ENCODE results near the gene CACNB1. TPM values are rescaled to one million over a fixed set of nuclear protein-coding genes. Genes with fewer than 3 reads are reported as not detected.
"Not testable (repeated sequence)": the region's sequence is repeated elsewhere in the genome, so short reads cannot be mapped to it uniquely, and the experiment has no call there.

Gene CACNB1
- polyA plus RNA-seq, 1 donor: 259 TPM

- peak; percentile 73 for DNase-seq
Measured at GRCh38 chr17:39174920-39175694, 22.4 kb downstream of the CACNB1 start.

DNA sequence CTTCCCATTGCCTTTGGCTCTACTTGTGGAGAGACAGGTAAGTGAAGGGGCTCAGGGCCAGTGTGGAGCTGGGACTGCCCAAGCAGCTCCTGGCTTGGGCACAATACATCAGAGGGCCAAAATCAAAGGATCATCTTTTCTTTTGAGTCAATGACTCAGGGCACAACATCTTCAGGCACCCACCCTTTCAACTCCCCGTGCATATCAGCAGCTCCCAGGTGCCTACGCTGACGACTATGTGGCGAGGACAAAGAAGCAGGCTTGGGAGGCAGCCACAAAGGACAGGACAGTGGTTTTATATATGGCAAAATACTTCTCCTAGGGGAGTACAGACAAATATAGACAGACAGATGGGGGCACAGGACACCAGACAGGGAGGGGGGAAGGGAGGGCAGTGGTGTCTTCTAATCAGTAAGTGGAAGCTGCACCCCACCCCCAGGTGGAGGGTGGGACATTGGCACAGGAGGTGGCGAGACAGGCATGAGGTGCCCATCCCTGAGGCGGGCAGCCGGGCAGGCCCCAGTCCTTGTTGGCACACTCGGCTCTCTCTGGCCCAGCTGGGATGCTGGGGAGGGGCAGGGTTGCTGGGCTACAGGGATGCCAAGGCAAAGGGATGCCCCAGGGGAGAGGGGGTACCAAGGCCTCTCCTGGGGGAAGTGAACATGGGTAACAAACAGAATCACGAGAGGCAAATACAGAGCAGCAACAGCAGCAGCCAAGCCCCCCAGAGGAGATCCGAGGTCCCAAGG lies 23.8 kb downstream of the CACNB1 start:
- no peak for DNase-seq

DNA sequence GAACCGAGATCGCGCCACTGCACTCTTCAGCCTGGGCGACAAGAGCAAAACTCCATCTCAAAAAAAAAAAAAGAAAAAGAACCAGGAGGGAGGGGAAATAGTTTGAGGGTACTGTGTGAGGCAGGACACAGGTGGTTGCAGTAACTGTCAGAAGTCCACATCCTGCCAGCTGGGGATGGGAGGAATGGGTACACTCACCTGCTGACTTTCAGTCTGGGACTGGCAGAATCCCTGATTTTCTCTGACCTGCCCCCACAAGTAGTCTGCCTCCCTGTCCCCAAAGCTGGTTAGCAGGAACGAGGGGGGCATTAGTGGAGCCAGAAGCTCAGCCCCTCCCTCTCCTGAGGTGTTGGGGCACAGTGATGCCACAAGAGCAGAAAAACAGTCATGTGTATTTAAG lies 24.4 kb downstream of the CACNB1 start:
- no peak for DNase-seq

DNA sequence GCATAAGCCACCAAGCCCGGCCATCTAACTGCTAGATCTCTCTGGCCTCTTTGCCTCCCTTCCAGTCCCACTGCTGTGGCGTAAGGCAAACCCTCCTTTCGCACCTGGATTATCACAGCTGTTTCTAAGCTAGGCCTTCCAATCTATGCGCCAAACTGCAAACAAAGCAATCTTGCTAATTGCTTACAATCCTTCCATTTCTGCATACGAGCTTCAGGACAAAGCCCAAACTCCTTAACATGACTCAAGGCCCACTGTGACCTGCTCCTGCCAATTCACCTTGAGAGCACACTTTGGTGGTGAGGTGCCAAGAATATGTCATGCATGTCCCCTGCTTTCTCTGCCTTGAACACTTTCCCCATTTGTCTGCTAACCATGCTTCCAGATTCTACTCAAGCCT lies 25.5 kb downstream of the CACNB1 start:
- DNase-seq: no peak

- no peak for DNase-seq
Measured at GRCh38 chr17:39170558-39170957, 26.9 kb downstream of the CACNB1 start.

GRCh38 chr17:39170109-39170508 lies 27.4 kb downstream of the CACNB1 start:
- DNase-seq: no peak

DNA sequence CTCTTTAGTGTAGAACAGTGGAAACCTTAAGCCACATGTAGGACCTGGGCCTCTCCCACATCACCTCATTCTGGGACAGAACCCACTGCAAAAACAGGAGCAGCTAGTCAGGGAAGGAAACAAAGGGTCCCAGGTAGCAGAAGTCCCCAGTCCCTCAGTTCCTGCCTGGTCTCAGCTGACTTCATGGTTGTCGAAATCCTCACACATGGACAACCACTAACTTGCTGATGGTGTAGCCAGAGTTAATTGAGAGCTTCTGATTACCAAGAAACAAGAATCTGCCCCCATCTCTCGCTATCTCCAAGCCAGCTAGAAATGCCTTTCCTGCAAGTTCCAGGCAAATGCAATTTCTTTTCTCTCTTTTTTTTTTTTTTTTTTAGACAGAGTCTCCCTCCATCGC lies 28.0 kb downstream of the CACNB1 start:
- DNase-seq: no peak

GRCh38 chr17:39169101-39169500 lies 28.4 kb downstream of the CACNB1 start:
- no peak for DNase-seq

GRCh38 chr17:39168503-39168902 lies 29.0 kb downstream of the CACNB1 start:
- DNase-seq: not testable (repeated sequence)

DNA sequence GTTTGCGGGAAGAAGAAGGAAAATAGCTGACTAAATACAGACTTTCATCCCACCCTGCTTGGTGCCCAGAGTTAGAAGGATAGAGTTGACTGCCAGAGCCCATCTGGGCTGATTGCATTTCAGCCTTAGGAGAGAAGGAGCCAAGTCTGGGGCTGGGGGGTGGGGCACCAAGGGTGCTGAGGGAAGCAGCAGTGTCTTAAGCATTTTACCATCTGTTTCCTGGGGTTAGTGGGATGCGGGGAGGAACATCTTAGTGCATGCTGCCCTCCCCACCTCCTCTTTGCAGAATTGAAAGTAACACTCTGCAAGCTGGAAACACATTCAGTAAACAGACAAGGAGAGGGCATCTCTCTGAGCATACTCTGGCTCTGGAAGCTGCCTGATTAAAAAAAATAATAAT lies 30.0 kb downstream of the CACNB1 start:
- DNase-seq: peak; percentile 65

DNA sequence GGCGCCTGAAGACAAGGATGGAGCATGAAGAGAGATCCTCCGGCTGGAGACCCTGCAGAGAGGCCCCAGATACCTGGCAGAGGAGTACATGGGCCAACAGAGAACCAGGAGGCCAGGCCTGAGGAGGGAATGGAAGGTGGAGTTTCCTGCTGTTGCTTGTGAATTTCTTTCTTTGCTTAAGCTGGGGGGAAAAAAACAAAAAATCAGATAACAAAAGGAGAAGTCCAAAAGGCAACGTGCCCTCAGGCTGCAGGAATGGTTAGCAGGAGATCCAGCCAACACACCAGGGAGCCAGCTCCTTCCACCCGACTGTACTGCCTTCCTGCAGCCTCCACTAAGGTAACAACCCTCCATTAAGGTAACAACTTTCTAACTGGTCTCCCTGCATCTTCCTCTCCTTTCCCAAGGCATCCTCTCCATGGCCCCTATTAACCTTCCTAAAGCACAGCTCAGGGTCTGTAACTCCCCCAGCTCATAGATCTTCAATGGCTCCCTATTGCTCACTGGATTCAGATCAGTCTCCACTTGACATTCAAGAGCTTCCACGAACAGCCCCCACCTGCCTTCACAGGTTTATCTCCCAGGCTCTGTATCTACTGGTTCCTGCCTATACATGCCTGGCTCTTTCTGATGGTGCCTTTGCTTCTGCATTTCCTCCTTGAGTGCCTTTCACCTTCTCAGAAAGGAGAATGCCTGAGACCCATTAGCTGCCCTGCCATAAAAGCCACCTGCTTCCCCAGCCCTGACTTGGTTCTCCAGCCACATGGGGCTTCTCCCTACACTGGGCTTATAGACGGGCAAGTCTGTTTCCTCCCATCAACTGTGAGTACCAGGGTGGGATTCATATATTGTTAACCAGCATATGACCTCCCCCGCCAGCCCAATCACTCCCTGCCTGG lies 30.8 kb downstream of the CACNB1 start:
- no peak for DNase-seq

- no peak for DNase-seq
Measured at GRCh38 chr17:39165841-39166349, 31.6 kb downstream of the CACNB1 start, which contains the start of gene ARL5C. Gene ARL5C, minus strand, starts transcription at chr17:39166161. Its CDS starts 401 bp downstream, at chr17:39165760.

GRCh38 chr17:39165178-39165840 lies 32.2 kb downstream of the CACNB1 start:
- no peak for DNase-seq

GRCh38 chr17:39164675-39165143 lies 32.8 kb downstream of the CACNB1 start:
- peak; percentile 89 for DNase-seq

DNA sequence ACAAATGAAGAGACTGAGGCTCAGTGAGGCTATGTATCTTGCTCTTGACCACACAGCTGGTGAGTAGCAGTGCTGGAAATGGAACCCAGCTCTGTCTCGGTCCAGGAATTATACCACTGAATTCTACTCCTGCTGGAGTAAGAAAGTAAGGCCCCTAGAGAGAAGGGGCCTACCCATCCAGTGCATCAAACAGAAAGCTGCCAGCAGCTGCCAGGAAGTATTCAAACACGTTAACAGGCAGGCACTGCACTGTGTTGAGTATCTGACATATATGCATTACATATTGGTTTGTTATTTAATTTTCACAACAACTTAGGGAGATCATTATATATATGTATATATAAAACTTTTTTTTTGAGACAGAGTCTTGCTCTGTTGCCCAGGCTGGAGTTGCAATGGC lies 35.5 kb downstream of the CACNB1 start:
- no peak for DNase-seq

DNA sequence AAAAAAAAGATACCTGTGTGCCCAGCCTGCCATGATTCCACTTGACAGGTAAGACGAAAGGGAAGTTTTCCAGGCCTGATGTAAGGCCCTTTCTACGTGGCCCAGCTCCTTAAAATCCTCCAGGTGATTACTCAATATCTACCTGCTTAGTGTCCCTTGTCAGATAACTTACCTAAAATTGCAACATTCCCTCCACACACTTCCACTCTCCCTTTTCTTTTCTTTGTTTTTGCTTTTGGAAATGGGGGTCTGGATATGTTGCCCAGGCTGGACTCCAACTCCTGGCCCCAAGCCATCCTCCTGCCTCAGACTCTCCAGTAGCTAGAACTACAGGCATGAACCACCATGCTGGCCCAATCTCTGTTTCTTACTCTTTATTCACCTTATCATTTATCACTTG lies 38.8 kb downstream of the CACNB1 start:
- no peak for DNase-seq

- no peak for DNase-seq
Measured at GRCh38 chr17:39156491-39156890, 41.0 kb downstream of the CACNB1 start.

GRCh38 chr17:39155654-39156053 lies 41.8 kb downstream of the CACNB1 start:
- no peak for DNase-seq

DNA sequence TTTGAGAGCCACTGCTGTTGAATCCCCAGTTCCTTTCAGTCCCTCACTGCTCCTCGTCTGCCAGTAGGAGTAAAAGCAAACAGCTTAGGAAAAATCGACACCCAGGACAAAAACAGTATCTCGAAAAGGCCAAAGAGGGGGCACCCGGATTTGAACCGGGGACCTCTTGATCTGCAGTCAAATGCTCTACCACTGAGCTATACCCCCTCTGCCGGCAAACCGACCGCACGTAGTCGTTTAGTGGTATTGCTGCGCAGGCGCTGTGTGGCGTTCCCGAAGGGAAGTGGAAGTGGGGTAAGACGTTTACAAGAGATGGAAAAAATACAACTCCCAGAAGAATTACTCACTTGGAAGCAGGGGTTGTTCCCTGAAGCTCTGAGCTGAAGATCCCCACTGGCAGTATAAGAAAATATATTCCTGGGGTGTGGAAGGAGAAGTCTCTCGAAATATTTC lies 43.8 kb downstream of the CACNB1 start:
- DNase-seq: peak; percentile 95

GRCh38 chr17:39151943-39152818 lies 45.3 kb downstream of the CACNB1 start:
- no peak for DNase-seq

Measured in hindlimb muscle (tissue), 1 donor.